ENCODE data around the gene CABLES1.

GRCh38 chr18:23207191-23207955 is 72.1 kb downstream of the CABLES1 start:
- TF ChIP-seq EP300 (IDR thresholded peaks at IDR 0.05; ENCODE audit: low read depth): no peak
- no peak for TF ChIP-seq POLR2A (IDR thresholded peaks at IDR 0.05)

All from transverse colon (tissue), 1 donor.